ENCODE data around the gene BRSK1.

- TF ChIP-seq, protein P1, sequence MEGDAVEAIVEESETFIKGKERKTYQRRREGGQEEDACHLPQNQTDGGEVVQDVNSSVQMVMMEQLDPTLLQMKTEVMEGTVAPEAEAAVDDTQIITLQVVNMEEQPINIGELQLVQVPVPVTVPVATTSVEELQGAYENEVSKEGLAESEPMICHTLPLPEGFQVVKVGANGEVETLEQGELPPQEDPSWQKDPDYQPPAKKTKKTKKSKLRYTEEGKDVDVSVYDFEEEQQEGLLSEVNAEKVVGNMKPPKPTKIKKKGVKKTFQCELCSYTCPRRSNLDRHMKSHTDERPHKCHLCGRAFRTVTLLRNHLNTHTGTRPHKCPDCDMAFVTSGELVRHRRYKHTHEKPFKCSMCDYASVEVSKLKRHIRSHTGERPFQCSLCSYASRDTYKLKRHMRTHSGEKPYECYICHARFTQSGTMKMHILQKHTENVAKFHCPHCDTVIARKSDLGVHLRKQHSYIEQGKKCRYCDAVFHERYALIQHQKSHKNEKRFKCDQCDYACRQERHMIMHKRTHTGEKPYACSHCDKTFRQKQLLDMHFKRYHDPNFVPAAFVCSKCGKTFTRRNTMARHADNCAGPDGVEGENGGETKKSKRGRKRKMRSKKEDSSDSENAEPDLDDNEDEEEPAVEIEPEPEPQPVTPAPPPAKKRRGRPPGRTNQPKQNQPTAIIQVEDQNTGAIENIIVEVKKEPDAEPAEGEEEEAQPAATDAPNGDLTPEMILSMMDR (IDR thresholded peaks at IDR 0.05), result no peak
- TF ChIP-seq POLR2AphosphoS5 (IDR thresholded peaks at IDR 0.05; ENCODE audit: insufficient read depth in 1 of 2, low read depth in 1 of 2) (no peak), POLR2A (IDR thresholded peaks at IDR 0.05) (no peak)
Measured at GRCh38 chr19:55304980-55305379, 21.2 kb downstream of the BRSK1 start.

Measured in vagina (tissue), 2 donors.